ENCODE measurements around the gene LHFPL6. TPM values are rescaled to one million over a fixed set of nuclear protein-coding genes. Genes with fewer than 3 reads are reported as not detected.

The LHFPL6 gene
- total RNA-seq, 2 donors from 2014 or later: 99.0 to 115 TPM

DNA sequence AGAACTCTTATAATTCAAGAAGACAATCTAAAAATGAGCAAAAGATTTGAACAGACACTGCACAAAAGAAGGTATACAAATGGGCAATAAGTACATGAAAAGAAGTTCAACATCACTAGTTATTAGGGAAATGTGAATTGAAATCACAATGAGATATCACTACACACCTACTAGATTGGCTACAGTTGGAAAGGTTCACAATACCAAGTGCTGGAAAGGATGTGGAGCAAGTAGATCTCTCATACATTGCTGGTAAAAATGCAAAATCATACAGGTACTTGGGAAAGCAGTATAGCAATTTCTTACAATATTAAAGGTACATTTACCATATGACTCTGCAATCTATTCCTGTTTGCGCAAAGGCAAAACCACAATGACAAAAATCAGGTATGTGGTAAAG lies 145.7 kb downstream of the LHFPL6 start:
- DNase-seq (ENCODE audit: low spot score) (no peak), ATAC-seq (ENCODE audit: insufficient number of reproducible peaks, low FRiP score, low read depth) (no peak)
- Histone ChIP-seq H3K4me1 (ENCODE audit: control insufficient read depth in 1 of 2, low read depth in 2 of 2) (peaks cover 9 to 44% of the 10 kb centered on the region in 2 donors), H3K9me3 (no peaks in the 10 kb centered on the region), H3K27ac (no peak overlapping the region), H3K36me3 (no peaks in the 10 kb centered on the region), H3K4me3 (no peak overlapping the region), H3K27me3 (replicated peaks; ENCODE audit: insufficient read depth) (no peaks in the 10 kb centered on the region)
- TF ChIP-seq CTCF (IDR thresholded peaks at IDR 0.05): no peak

DNA sequence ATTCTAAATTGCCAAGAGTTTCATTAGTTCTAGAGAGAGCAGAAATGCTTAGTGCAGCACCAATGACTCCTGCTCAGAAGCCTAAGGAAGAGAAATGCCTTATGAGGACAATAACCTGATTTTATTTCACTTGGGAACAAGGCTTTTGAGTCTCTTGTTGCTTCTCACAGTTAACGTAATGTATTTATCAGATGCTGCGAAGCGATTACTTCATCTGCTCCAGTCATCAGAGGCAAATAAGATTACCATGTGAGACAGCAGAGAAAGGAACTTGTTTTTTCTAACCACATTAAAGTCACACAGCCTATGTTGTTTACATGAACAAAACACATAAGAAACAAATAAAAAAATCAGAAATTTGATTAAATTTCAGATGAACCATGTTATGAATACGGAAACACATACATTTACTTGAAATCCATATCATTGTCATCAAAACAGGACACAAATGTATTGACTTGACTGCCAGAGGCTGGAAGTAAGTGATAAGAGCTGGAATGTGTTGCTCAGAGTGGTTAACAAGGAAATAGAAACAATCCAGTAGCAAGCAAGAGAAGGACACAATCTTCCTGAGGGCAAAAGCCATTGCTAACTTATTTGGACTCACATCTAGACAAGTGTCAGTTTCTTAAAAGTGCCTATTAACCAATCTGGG lies 147.3 kb downstream of the LHFPL6 start:
- ATAC-seq (ENCODE audit: insufficient number of reproducible peaks, low FRiP score, low read depth): no peak
- Histone ChIP-seq H3K4me1 (ENCODE audit: control insufficient read depth in 1 of 2, low read depth in 2 of 2) (peaks cover 24 to 50% of the 10 kb centered on the region in 2 donors), H3K27me3 (replicated peaks; ENCODE audit: insufficient read depth) (no peaks in the 10 kb centered on the region)

DNA sequence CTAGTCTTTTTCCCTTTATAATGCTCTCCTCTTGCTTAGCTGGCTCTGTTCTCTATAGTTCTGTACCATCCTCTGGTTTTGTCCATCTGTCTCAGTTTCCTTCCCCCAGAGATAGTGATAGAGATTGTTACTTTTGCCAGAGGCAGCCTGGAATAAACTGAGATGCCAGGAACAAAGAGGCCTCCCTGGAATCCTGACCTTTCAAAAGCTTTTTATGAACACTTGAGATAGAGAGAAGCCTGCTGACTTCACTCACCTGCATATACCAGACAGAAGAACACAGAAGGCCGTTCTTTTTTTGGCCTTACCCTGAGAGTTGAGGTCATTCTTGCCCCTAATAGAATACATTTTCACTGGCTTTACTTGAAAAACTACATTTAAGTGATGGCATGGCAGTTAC lies 150.2 kb downstream of the LHFPL6 start:
- no peak for DNase-seq (ENCODE audit: low spot score)
- no peak for TF ChIP-seq CTCF (IDR thresholded peaks at IDR 0.05)
- Histone ChIP-seq H3K36me3 (no peaks in the 10 kb centered on the region), H3K27me3 (replicated peaks; ENCODE audit: insufficient read depth) (no peaks in the 10 kb centered on the region), H3K4me1 (ENCODE audit: control insufficient read depth in 1 of 2, low read depth in 2 of 2) (peaks cover 17 to 42% of the 10 kb centered on the region in 2 donors), H3K27ac (no peak overlapping the region), H3K4me3 (no peak overlapping the region), H3K9me3 (no peaks in the 10 kb centered on the region)
- no peak for ATAC-seq (ENCODE audit: insufficient number of reproducible peaks, low FRiP score, low read depth)

More for the DNA sequence above, 147.3 kb downstream of the LHFPL6 start:
- H3K4me3 ChIP-seq: no peak overlapping the region
- no peak overlapping the region for H3K27ac ChIP-seq
- no peak for TF ChIP-seq CTCF (IDR thresholded peaks at IDR 0.05)
- no peaks in the 10 kb centered on the region for H3K36me3 ChIP-seq
- DNase-seq (ENCODE audit: low spot score): no peak
- H3K9me3 ChIP-seq: no peaks in the 10 kb centered on the region

- no peak for TF ChIP-seq CTCF (IDR thresholded peaks at IDR 0.05)
- ATAC-seq (ENCODE audit: insufficient number of reproducible peaks, low FRiP score, low read depth) (no peak), DNase-seq (ENCODE audit: low spot score) (no peak)
- H3K27me3 ChIP-seq (replicated peaks; ENCODE audit: insufficient read depth): no peaks in the 10 kb centered on the region
- peaks cover 17 to 44% of the 10 kb centered on the region in 2 donors for H3K4me1 ChIP-seq (ENCODE audit: control insufficient read depth in 1 of 2, low read depth in 2 of 2)
- H3K27ac ChIP-seq: no peak overlapping the region
- no peak overlapping the region for H3K4me3 ChIP-seq
- no peaks in the 10 kb centered on the region for H3K9me3 ChIP-seq
- H3K36me3 ChIP-seq: no peaks in the 10 kb centered on the region
Observed at GRCh38 chr13:39452417-39452816, 150.6 kb downstream of the LHFPL6 start.

GRCh38 chr13:39451860-39452301 lies 151.1 kb downstream of the LHFPL6 start:
- TF ChIP-seq CTCF (IDR thresholded peaks at IDR 0.05): no peak
- Histone ChIP-seq H3K4me1 (ENCODE audit: control insufficient read depth in 1 of 2, low read depth in 2 of 2) (peaks cover 17 to 44% of the 10 kb centered on the region in 2 donors), H3K27ac (no peak overlapping the region), H3K4me3 (no peak overlapping the region), H3K27me3 (replicated peaks; ENCODE audit: insufficient read depth) (no peaks in the 10 kb centered on the region), H3K36me3 (no peaks in the 10 kb centered on the region), H3K9me3 (no peaks in the 10 kb centered on the region)
- DNase-seq (ENCODE audit: low spot score) (no peak), ATAC-seq (ENCODE audit: insufficient number of reproducible peaks, low FRiP score, low read depth) (peak; percentile 21)
